ENCODE measurements around the gene RANBP3L. TPM values are rescaled to one million over a fixed set of nuclear protein-coding genes. Genes with fewer than 3 reads are reported as not detected.
A peak's percentile ranks its signal among the peaks of the same experiment; 100 is the strongest.

RANBP3L gene
- total and polyA plus RNA-seq, 9 of the 15 experiments (the other 6 are each of a cell fraction or from before 2014, with no cell fraction given), result 0.01 to 0.06 TPM; not detected in 7

DNA sequence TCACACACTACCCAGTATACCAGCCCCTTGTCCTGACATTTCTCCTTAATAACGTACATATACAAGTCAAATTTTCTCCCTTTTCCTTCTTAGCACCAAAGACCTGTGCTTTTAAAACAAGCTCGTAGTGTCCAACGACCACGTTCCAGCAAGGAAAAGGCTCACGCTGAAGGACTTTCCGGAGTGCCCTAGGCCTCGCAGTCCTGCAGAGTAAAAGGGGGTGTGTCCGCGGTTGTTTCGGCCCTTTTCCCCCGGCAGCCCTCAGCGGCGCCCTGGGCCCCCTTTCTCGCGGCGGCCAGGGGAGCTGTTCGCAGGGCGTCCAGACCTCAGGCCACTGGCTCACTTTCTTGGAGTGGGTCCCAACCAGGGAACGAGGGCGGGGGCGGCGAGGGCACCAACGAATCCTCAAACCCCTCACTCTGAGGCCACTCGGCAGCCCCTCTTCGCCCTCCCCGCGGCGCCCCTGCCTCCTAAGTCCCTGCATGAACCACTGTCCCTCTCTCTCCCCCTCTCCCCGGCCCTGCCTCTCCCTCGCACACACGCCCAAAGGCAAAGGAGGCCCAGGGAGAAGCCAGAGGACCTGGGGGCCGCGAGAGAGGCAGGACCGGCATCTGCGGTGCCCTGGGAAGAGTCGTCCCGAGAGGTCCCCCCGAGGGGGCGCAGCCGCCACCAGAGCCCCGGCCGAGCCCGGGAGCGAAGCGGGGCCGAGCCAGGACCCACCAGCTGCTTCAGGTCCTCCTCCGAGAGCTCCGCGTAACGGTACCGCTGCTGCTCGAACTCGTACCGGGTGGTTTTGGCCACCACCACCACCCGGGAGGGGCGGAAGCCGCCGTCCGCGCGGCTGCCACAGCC is 60.7 kb downstream of the RANBP3L start (continued):
- TF ChIP-seq, protein P1, sequence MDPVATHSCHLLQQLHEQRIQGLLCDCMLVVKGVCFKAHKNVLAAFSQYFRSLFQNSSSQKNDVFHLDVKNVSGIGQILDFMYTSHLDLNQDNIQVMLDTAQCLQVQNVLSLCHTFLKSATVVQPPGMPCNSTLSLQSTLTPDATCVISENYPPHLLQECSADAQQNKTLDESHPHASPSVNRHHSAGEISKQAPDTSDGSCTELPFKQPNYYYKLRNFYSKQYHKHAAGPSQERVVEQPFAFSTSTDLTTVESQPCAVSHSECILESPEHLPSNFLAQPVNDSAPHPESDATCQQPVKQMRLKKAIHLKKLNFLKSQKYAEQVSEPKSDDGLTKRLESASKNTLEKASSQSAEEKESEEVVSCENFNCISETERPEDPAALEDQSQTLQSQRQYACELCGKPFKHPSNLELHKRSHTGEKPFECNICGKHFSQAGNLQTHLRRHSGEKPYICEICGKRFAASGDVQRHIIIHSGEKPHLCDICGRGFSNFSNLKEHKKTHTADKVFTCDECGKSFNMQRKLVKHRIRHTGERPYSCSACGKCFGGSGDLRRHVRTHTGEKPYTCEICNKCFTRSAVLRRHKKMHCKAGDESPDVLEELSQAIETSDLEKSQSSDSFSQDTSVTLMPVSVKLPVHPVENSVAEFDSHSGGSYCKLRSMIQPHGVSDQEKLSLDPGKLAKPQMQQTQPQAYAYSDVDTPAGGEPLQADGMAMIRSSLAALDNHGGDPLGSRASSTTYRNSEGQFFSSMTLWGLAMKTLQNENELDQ (CRISPR knock-in tag; IDR thresholded peaks at IDR 0.05; ENCODE audit: borderline replicate concordance), result no peak
- TF ChIP-seq TAF7 (tag; IDR thresholded peaks at IDR 0.05), result 0 out of 2 replicates have a peak, but pooled peaks have one; percentile 29
- TF ChIP-seq ZKSCAN8 (CRISPR knock-in tag; IDR thresholded peaks at IDR 0.05), result no peak
- TF ChIP-seq ZBTB1 (CRISPR knock-in tag; IDR thresholded peaks at IDR 0.05; ENCODE audit: borderline replicate concordance, low read depth), result no peak
- no peak for TF ChIP-seq ZNF586 (CRISPR knock-in tag; conservative IDR thresholded peaks at IDR 0.05)
- no peak for TF ChIP-seq CBX2 (IDR thresholded peaks at IDR 0.05; ENCODE audit: insufficient read depth, low read length, poor library complexity, severe bottlenecking)
- TF ChIP-seq KDM4B (IDR thresholded peaks at IDR 0.05; ENCODE audit: borderline replicate concordance in 2 of 2, low read depth in 1 of 2), result no peak
- TF ChIP-seq ESRRB (CRISPR knock-in tag; IDR thresholded peaks at IDR 0.05; ENCODE audit: borderline replicate concordance), result no peak
- peak; percentile 73; the same call in 1 of the 2 replicates for TF ChIP-seq ZNF12 (CRISPR knock-in tag; IDR thresholded peaks at IDR 0.05)
- peak; percentile 39; the same call in 1 of the 2 replicates for TF ChIP-seq POLR2AphosphoS5 (IDR thresholded peaks at IDR 0.05; ENCODE audit: control insufficient read depth, insufficient read depth, low read depth, low read length)
- TF ChIP-seq NFIC (IDR thresholded peaks at IDR 0.05), result peak; percentile 36
- TF ChIP-seq KLF10 (CRISPR knock-in tag; IDR thresholded peaks at IDR 0.05), result no peak
- TF ChIP-seq E2F3 (CRISPR knock-in tag; IDR thresholded peaks at IDR 0.05), result no peak
- TF ChIP-seq, protein P2, sequence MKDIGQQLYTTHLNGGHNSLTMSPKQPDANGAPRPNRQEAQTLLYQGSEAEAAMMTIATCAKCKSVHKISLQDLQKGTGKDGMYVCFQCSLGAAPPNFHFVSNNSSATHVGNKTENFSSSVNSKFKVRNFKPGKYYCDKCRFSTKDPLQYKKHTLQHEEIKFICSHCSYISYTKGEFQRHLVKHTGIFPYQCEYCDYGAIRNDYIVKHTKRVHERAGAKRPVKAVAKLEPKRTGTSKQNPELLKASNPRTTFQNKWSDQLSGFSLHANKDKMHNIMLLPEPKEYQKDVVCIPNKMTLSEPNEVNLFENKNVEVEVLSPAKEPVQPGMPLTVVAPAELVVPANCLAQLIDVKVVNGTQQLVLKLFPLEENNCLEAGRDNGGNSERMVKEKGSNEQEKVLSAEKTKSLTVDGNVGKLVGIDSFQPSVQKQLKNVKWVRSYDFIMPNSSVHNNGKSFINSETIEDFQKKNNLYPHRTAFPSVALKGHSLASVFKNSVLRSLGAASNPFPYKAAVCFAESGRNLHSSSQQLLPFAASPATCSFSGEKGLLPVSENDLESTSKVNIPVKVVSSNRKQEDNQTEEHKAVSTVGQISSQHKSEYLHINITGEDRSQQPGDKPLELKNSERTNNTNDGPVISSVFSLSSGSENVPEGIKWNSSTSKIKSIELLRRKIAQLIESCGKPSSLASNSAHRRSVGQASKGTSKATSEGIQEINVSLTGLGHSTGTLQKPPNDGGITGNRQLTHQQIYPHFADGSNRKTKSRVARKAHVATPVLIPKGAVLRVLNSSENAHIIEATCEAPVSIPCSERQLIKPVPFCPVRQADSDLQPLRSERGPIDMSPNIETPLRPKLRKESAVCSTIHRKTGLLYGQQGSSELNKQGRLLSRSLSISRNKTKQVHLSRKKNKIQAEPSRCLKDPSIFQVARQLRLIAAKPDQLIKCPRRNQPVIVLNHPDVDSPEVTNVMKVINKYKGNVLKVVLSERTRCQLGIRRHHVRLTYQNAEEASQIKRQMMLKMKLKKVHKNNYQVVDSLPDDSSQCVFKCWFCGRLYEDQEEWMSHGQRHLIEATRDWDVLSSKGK (CRISPR knock-in tag; IDR thresholded peaks at IDR 0.05), result no peak
- no peak for TF ChIP-seq IRF2 (CRISPR knock-in tag; IDR thresholded peaks at IDR 0.05)
- peak; percentile 72 for TF ChIP-seq BRD9 (IDR thresholded peaks at IDR 0.05; ENCODE audit: low read depth, partially characterized antibody)
- peak; percentile 94 for TF ChIP-seq ZFX (CRISPR knock-in tag; IDR thresholded peaks at IDR 0.05)
- no peak for TF ChIP-seq HDGF (IDR thresholded peaks at IDR 0.05)
- TF ChIP-seq, protein P3, sequence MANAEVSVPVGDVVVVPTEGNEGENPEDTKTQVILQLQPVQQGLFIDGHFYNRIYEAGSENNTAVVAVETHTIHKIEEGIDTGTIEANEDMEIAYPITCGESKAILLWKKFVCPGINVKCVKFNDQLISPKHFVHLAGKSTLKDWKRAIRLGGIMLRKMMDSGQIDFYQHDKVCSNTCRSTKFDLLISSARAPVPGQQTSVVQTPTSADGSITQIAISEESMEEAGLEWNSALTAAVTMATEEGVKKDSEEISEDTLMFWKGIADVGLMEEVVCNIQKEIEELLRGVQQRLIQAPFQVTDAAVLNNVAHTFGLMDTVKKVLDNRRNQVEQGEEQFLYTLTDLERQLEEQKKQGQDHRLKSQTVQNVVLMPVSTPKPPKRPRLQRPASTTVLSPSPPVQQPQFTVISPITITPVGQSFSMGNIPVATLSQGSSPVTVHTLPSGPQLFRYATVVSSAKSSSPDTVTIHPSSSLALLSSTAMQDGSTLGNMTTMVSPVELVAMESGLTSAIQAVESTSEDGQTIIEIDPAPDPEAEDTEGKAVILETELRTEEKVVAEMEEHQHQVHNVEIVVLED (CRISPR knock-in tag; IDR thresholded peaks at IDR 0.05), result peak; percentile 17; the same call in 1 of the 2 replicates
- TF ChIP-seq POLR2B (IDR thresholded peaks at IDR 0.05; ENCODE audit: low read depth, partially characterized antibody), result no peak
- no peak for TF ChIP-seq TSC22D4 (tag; IDR thresholded peaks at IDR 0.05)

All from K562 (cell line).